NCI-H187 treated with DMSO at 0.1 percent for 48 hours (cell line): ENCODE measurements around the gene LRRC46.

Source experiments
- DNase-seq: peaks from one replicate; lab custom pipeline; 2025; lab: John Stamatoyannopoulos, UW

LRRC46 gene, protein sequence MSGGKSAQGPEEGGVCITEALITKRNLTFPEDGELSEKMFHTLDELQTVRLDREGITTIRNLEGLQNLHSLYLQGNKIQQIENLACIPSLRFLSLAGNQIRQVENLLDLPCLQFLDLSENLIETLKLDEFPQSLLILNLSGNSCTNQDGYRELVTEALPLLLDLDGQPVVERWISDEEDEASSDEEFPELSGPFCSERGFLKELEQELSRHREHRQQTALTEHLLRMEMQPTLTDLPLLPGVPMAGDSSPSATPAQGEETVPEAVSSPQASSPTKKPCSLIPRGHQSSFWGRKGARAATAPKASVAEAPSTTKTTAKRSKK

DNA sequence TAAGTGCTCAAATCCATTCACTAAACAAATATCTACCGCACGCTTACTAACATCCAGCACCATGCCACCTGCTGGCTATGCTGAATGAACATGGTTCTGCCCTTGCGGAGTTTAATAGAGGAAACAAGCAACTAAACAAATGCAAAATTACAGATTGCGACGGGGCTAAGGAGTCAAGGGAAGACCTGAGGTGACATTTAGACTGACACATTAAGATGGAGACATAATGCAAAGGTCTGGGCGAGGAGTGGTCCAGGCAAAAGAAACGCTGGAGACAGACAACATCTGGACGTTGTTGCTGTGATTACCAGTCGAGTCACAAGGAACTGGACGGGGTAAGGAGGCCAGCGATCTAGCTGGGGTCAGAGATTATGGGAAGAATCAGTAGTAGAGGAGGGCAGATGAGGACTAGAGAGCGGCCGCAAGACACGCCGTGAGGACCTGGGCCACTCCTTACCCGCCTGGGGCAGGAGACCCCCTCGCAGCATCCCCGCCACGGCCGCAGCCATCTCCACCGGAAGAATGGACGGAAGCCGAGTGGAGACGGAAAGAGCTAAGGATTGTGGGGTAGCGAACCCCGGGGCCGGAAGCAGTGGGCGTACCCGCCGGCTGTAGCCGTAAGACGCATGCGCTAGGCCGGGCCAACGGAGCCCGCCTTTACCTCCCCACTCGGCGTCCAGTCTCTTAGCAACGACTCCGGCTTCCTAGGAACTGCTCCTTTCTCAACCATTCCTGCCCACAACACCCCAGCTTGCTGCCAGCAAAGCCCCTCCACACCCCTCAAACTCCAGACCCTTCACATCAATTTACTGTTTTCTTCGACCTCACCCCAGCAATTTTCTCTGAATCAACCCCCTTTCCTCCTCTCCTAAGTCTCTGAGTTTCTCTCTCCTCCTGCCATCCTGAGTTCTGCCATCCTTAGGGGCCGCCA is at the start of gene LRRC46, which contains the start of gene MRPL10:
Gene LRRC46 (plus strand): TSS at position 668 of the 931 bp plus-strand sequence. CDS start 320 bp downstream, outside the sequence.
Gene MRPL10 (minus strand): TSS at position 539 of the 931 bp plus-strand sequence. CDS start 30 bp downstream, at position 509.
- DNase-seq = peak; percentile 85

- no peak for DNase-seq
Measured at GRCh38 chr17:47785538-47786123, 45.8 kb upstream of the LRRC46 start.

DNA sequence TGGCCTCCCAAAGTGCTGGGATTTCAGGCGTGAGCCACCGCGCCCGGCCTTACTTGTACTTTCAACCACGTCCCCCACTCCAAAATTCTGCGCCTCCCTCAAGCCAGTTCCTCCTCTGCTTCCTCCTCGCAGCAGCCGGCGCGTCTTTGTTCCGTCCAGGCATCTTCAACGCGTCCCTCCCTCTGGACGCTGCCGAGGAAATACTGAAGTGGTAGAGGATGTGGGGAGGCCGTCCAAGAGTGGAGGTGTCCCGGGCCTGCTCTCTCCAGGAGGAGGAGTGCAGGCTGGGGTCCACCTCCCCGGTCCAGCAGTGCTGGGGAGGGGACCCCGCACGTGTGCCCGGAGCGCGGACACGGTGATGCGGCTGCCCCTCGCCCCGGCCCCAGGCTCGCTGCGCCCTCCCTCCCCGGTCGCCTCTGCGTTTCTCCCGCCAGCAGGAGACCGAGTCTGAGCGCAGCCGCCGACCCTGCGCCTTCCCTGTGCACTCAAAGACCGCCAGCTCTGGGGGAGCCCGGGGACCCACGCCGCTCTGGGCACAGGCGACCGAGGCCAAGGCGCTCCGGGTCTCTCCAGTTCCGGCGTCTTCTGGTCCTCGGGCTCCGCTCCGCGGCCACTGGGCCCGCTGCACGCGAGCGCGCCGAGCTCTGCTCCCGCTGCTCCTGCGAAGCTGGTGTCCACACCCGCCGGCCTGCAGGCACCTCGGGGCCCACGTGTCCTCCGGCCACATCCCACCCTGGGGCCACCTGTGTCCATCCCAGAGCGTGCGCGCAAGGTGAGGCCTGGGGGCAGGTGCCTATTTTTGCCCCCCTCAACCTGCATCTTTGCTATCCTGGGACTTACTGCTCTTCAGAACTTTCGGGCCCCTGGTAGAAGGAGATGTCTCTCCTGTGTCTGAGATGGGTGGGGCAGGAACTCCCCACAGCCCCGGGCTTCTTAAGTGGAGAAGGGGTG is 41.6 kb upstream of the LRRC46 start:
- DNase-seq = peak; percentile 11

DNA sequence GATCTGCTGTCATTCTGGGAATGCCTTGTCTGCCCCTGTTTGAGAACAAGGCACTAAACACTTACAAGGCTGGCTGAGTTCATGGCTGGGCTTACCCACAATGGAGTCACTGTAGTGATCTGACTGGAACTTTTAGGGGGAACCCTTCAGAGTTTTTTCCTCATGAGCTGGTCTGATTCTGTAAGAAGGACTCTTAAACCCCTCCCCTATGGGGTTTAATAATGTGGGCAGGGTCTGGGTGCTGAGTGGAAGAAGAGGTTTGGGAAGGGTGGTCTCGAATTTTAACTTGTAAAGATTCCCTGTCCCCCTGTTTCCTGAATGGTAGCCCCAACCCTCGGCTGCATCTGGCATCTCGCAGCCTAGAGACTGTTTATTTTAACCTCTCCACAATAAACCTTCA is 40.4 kb upstream of the LRRC46 start:
- no peak for DNase-seq

DNA sequence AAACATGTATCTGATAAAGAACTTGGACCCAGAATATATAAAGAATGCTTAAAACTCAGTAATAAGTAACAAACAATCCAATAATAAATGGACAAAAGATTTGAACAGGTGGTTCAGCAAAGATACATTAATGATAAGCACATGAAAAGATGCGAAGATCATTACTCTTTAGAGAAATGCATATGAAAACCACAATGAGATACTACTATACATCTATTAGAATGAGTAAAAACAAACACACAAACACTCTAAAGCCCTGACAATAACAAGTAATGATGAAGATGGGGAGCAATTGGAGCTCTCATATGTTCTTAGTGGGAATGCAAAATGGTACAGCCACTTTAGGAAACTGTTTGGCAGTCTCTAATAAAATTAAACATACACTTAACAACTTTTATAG is 39.0 kb upstream of the LRRC46 start:
- DNase-seq = no peak

DNA sequence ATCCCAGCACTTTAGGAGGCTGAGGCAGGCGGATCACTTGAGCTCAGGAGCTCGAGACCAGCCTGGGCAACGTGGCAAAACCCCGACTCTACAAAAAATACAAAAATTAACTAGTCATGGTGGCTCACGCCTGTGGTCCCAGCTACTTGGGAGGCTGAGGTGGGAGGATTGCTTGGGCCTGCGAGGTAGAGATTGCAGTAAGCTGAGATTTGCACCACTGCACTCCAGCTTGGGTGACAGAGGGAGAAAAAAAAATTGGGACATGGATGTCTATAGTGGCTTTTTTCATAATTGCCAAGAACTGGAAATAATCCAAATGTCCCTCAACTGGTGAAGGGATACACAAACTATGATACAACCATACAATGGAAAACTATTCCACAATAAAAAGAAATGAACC is 38.5 kb upstream of the LRRC46 start:
- DNase-seq = no peak

DNA sequence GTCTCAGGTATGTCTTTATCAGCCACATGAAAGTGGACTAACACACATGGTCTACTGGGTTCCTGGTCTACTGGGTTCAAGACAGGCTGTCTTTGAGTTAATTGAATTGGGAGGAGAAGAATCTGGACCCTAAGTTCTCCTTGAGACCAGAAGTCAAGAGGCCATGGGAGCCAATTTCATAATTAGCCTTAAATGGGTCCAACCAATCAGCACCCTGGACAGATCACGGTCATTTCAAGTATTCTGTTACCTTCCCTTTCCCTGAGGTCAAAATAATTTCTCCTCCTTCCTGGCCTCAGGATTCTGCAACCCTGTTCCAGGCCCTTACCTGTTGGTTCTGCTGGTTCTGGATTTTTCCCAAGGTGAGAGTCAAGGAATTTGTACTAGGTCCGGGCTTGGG is 33.7 kb upstream of the LRRC46 start:
- no peak for DNase-seq

DNA sequence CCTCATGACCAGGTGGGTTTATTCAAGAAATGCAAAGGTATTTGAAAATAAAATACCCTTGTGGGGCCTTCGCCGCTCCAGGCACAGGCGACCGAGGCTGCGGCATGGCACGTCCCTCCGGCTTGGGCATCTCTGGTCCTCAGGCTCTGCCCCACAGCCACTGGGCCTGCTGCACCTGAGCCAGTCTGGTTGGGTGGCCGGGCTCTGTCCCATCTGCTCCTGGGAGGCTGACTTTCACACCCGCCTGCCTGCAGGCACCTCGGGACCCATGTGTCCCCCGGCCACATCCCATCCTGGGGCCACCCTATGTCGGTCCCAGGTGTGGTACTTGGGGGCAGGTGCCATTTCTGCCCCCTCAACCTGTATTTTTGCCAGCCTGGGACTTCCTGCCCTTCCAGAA is 30.8 kb upstream of the LRRC46 start:
- no peak for DNase-seq

- DNase-seq = no peak
Measured at GRCh38 chr17:47801176-47801765, 30.2 kb upstream of the LRRC46 start.

DNA sequence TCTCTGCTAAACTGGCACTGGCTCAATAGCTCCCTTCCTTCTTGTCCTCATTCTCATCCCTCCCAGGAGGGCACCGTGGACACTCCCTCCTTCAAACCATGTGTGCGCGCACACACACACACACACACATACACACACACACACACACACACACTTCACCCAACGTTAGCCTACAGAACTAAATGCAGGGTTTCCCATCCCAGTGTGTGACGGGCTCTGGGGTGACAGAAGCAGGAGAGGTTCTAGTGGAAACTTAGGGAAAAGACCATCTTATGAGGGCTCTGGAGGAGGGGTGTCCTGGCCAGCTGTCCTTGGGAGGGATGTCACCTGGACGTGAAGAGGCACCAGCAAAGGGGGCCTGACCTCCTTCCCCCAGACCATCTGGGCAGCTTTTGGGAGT is 29.6 kb upstream of the LRRC46 start:
- DNase-seq = no peak

- DNase-seq = peak; percentile 63
Measured at GRCh38 chr17:47802341-47803022, 29.0 kb upstream of the LRRC46 start.

DNA sequence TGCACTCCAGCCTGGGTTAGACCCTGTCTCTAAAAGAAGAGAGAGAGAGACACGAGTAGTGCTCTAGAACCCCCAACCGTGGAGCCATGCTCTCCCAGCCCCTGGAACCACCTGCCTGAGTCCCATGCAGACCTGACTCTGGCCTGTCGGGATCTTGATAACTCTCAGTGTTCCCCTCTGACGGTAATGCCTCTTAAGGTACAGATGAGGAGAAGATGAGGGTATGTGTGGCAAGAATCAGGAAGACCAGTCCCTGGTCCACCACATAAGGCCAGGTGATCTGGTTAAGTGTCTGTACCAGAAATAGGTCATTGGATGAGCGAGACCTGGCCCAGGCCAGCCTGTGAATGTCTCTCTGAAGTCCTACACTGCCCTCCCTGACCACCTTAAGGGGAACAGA is 28.3 kb upstream of the LRRC46 start:
- no peak for DNase-seq

DNA sequence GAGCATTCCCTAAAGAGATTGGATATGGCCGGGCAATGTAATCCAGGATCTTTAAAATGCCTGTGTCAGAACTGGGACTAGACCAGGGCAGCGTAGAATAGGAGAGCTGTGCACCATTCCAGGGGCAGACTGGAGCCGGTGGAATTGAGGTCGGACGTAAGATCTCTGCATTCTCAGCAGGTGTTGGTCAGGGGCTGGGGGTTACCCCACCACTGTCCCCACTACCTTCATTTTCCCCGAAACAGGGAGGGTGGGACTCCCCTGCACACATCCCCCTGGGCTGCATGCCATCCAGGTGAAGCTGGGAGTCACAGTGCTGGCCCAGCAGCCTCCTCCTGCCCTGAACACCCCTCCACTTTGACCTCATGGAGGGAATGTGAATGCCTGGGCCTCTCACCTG is 27.7 kb upstream of the LRRC46 start:
- DNase-seq = no peak

DNA sequence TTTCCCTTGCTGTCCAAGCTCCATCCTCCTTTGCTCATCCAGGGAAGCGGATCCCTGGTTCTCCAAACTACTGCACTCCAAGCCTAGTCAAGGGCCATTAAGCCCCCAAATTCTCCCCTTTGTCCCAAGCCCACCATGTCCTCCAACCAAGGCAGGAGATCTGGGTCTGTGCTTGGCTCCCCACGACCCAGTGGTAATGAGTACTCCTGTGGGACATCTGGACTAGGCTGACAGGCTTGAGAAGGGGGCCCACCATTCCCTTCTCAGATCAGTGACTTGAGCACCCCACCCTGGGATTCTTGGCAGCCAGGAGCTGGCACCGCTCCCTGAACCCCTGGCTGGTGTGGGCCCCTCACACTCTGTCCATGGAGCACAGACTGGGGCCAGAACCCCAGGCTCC is 27.0 kb upstream of the LRRC46 start:
- no peak for DNase-seq

GRCh38 chr17:47806026-47806912 is 25.2 kb upstream of the LRRC46 start:
- no peak for DNase-seq

DNA sequence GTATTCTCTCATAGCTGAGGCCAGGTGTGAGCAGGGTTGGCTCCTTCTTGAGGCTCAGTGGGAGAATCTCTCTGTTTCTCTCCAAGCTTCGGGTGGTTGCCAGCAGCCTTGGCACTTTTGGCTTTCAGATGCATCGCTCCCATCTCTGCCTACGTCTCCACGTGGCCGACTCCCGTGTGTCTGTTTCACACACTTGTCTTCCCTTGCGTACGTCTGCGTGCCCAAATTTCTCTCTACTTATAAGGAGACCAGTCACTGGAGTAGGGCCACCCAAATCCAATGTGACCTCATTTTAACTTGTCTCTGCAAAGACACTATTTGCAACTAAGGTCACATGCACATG is 24.6 kb upstream of the LRRC46 start:
- DNase-seq = no peak

DNA sequence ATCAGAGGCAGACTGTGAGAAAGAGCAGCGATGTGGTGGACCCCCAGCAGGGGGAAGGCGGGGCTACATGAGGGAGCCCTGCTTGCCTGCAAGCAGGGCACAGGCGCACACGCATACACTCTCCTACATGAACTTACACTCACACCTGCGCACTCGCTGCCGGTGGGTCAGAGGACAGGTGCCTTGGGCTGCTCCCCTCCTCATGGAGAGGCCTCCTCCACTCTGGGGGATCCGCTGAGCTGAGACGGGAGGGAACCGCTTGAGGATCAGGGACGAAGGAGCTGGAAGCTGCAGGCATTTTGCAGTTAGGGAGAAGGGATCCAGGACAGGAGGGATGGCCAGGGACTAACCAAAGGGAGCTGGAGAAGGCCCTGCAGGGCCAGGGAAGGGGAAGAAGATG is 24.0 kb upstream of the LRRC46 start:
- DNase-seq = no peak

GRCh38 chr17:47808036-47808829 is 23.2 kb upstream of the LRRC46 start:
- no peak for DNase-seq
